IMR-90 (cell line): Measurements from ENCODE around the gene IFITM10.

Experiments
- BHLHE40 ChIP-seq: fragments of 150-350 bp; IDR thresholded peaks from 2 replicates; pipeline ENCODE4 v1.6.1; 2016; ENCODE audit warnings: mild to moderate bottlenecking, low read depth, low read length
- CEBPB ChIP-seq: IDR thresholded peaks from 2 replicates; pipeline ENCODE4 v1.6.1; 2012; ENCODE audit warnings: low read depth, low read length, improper control_type of control experiment
- CHD1 ChIP-seq: IDR thresholded peaks from 2 replicates; pipeline ENCODE4 v1.6.1; 2012; ENCODE audit warnings: low read depth, low read length, improper control_type of control experiment
- CTCF ChIP-seq: conservative IDR thresholded peaks from 2 replicates; pipeline ENCODE4 v1.5.1; 2012; ENCODE audit warnings: mild to moderate bottlenecking, low read depth, low read length, improper control_type of control experiment
- FOS ChIP-seq: fragments of 150-350 bp; IDR thresholded peaks from 2 replicates; pipeline ENCODE4 v1.6.1; 2016; ENCODE audit warnings: low read depth, low read length
- MAFK ChIP-seq: IDR thresholded peaks from 2 replicates; pipeline ENCODE4 v1.6.1; 2012; ENCODE audit warnings: low read depth, low read length, improper control_type of control experiment
- MAZ ChIP-seq: IDR thresholded peaks from 2 replicates; pipeline ENCODE4 v1.6.1; 2012; ENCODE audit warnings: low read depth, mild to moderate bottlenecking, low read length, improper control_type of control experiment, moderate library complexity, borderline replicate concordance
- MXI1 ChIP-seq: IDR thresholded peaks from 2 replicates; pipeline ENCODE4 v1.6.1; 2012; ENCODE audit warnings: low read depth, mild to moderate bottlenecking, low read length, moderate library complexity, borderline replicate concordance
- POLR2A ChIP-seq: IDR thresholded peaks from 2 replicates; pipeline ENCODE4 v1.6.1; 2012; ENCODE audit warnings: mild to moderate bottlenecking, low read depth, low read length
- RFX5 ChIP-seq: IDR thresholded peaks from 2 replicates; pipeline ENCODE4 v1.8.0; 2012; ENCODE audit warnings: low read depth, mild to moderate bottlenecking, low read length, moderate library complexity
- TF ChIP-seq, protein P1 (sequence below): fragments of 150-350 bp; IDR thresholded peaks from 2 replicates; pipeline ENCODE4 v1.6.1; 2017; ENCODE audit warnings: mild to moderate bottlenecking, antibody characterized with exemption, low read length, low read depth
- TF ChIP-seq, protein P2 (sequence below): fragments of 150-350 bp; IDR thresholded peaks from 2 replicates; pipeline ENCODE4 v1.6.1; 2016; ENCODE audit warnings: low read depth, mild to moderate bottlenecking, low read length, moderate library complexity, borderline replicate concordance

- no peak for TF ChIP-seq CTCF
- TF ChIP-seq POLR2A: no peak
- TF ChIP-seq, protein P1, sequence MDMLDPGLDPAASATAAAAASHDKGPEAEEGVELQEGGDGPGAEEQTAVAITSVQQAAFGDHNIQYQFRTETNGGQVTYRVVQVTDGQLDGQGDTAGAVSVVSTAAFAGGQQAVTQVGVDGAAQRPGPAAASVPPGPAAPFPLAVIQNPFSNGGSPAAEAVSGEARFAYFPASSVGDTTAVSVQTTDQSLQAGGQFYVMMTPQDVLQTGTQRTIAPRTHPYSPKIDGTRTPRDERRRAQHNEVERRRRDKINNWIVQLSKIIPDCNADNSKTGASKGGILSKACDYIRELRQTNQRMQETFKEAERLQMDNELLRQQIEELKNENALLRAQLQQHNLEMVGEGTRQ: no peak
- no peak for TF ChIP-seq CHD1
- no peak for TF ChIP-seq BHLHE40
- TF ChIP-seq MXI1: no peak
- no peak for TF ChIP-seq CEBPB
- TF ChIP-seq, protein P2, sequence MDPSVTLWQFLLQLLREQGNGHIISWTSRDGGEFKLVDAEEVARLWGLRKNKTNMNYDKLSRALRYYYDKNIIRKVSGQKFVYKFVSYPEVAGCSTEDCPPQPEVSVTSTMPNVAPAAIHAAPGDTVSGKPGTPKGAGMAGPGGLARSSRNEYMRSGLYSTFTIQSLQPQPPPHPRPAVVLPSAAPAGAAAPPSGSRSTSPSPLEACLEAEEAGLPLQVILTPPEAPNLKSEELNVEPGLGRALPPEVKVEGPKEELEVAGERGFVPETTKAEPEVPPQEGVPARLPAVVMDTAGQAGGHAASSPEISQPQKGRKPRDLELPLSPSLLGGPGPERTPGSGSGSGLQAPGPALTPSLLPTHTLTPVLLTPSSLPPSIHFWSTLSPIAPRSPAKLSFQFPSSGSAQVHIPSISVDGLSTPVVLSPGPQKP: no peak
- TF ChIP-seq FOS: no peak
- TF ChIP-seq RFX5: no peak
- no peak for TF ChIP-seq MAZ
- TF ChIP-seq MAFK: peak; percentile 77
Measured at GRCh38 chr11:1782031-1782590, 31.7 kb upstream of the IFITM10 start.
